Endodermal cell (in vitro differentiated cells): ENCODE data around the gene CIC. TPM values are rescaled to one million over a fixed set of nuclear protein-coding genes. Genes with fewer than 3 reads are reported as not detected.

Source experiments
- DNase-seq: peaks from one replicate; pipeline ENCODE4 v3.0.0-alpha.2; 2017
- H3K27ac ChIP-seq: 2 replicates; pipeline ENCODE4 v1.5.1; 2013; ENCODE audit warnings: mild to moderate bottlenecking, low read depth, low read length, moderate library complexity
- H3K27me3 ChIP-seq: 2 replicates; pipeline ENCODE4 v1.6.1; 2013; ENCODE audit warnings: mild to moderate bottlenecking, low read length, moderate library complexity; ENCODE audit not compliant: insufficient read depth, control insufficient read depth, poor library complexity, severe bottlenecking
- H3K36me3 ChIP-seq: 2 replicates; pipeline ENCODE4 v1.7.0; 2013; ENCODE audit warnings: mild to moderate bottlenecking, low read length, moderate library complexity; ENCODE audit not compliant: control insufficient read depth, insufficient read depth
- H3K4me1 ChIP-seq: one replicate; pipeline ENCODE4 v1.7.0; 2013; ENCODE audit warnings: low read length; ENCODE audit not compliant: control insufficient read depth, insufficient read depth
- H3K4me3 ChIP-seq: 2 replicates; pipeline ENCODE4 v1.5.1; 2013; ENCODE audit warnings: mild to moderate bottlenecking, low read length, moderate library complexity
- H3K9ac ChIP-seq: 2 replicates; pipeline ENCODE4 v1.6.1; 2013; ENCODE audit warnings: mild to moderate bottlenecking, low read length, moderate library complexity; ENCODE audit not compliant: poor library complexity, severe bottlenecking; ENCODE audit errors: extremely low read depth
- H3K9me3 ChIP-seq: 2 replicates; pipeline ENCODE4 v1.6.1; 2013; ENCODE audit warnings: mild to moderate bottlenecking, low read length, moderate library complexity; ENCODE audit not compliant: control insufficient read depth
- H3K27ac Mint-ChIP-seq: 2 replicates; pipeline ENCODE4 v1.8.0; 2020; ENCODE audit warnings: mixed read lengths
- H3K27me3 Mint-ChIP-seq: 2 replicates; pipeline ENCODE4 v1.8.0; 2021; ENCODE audit warnings: mild to moderate bottlenecking, mixed read lengths; ENCODE audit not compliant: insufficient read depth
- H3K36me3 Mint-ChIP-seq: 2 replicates; pipeline ENCODE4 v1.8.0; 2020; ENCODE audit warnings: low read depth, mixed read lengths
- H3K4me1 Mint-ChIP-seq: 2 replicates; pipeline ENCODE4 v1.8.0; 2020; ENCODE audit warnings: mixed read lengths
- H3K4me3 Mint-ChIP-seq: 2 replicates; pipeline ENCODE4 v1.8.0; 2020; ENCODE audit warnings: mild to moderate bottlenecking, moderate library complexity, mixed read lengths
- H3K9me3 Mint-ChIP-seq: 2 replicates; pipeline ENCODE4 v1.8.0; 2020; ENCODE audit warnings: mild to moderate bottlenecking, mixed read lengths
- WGBS, 2 experiments: methylation state at CpG; one replicate each; pipeline versions ENCODE4 v1.1.5 to v1.1.7; 2013; ENCODE audit warnings: missing lambda C conversion rate in 2 of 2, mixed read lengths in 1 of 2; ENCODE audit not compliant: insufficient coverage in 1 of 2, insufficient read length in 1 of 2; 5-methylcytosine and 5-hydroxymethylcytosine counted together
- total RNA-seq, 2 donors: library from RNA; stranded (reverse); fragmentation: NEBNext Ultra II Directional in 1 of 2; extraction: Animal tissue kit (Norgen Biotek cat#: 25700) in 1 of 2; gene quantifications; 2 replicates in 1 of 2; 3 replicates in 1 of 2; pipeline ENCODE4 v1.2.1, GENCODE V29; 2021
- TF ChIP-seq, protein P1 (sequence below): fragments of 200-600 bp; sonication (generic); conservative IDR thresholded peaks from 2 replicates; pipeline ENCODE4 v1.5.0; 2021; ENCODE audit warnings: antibody characterized with exemption, mild to moderate bottlenecking

The CIC gene
- total RNA-seq, 2 donors from 2014 or later, result 48.6 to 57.6 TPM

DNA sequence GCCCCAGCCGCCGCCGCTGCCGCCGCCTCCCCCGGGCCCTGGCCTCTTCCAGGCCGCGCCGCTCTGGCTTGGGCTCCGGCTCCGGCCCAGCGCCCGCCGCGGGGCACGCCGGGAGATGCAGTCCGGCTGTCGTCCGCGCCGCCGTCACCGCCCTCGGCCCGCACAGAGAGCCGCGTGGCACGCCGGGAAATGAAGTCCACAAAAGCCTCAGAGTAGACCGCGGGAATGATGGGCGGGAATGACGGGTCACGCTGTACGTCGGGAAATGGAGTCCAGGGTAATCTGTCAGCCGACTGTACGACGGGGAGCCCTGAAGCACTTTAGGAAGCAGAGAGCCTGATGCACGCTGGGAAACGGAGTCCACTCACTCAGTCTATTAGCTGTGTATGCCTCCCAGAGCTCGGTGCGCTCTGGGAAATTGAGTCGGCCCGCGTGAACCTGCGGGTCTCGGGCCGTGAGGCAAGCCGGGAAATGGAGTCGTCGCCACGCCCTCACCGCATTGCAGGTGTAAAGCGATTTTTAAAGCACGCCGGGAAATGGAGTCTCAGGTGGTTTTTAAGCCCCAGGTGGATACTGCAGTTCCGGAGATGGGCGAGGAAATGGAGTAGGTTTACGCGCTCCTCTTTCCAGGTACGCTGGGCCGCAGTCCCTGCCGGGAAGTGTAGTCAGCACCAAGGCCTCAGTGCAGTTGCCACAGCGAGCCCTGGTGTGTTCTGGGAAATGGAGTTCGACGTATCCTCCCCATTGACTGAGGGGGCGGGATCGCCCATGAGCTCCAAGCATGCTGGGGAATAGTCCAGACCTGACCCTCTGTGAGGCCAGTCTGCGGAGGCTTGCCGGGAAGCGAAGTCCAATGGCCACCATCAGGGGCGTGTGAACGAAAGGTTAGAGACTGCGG is 26.3 kb upstream of the CIC start, which contains the start of gene GSK3A:
GSK3A (minus strand) TSS at position 91 of the 898 bp plus-strand sequence. CDS start 137 bp downstream, outside the sequence.
- peak within 1 kb of the TSS; percentile 98 for H3K27ac Mint-ChIP-seq
- H3K4me1 ChIP-seq, result no peaks in the 10 kb centered on the region
- TF ChIP-seq, protein P1, sequence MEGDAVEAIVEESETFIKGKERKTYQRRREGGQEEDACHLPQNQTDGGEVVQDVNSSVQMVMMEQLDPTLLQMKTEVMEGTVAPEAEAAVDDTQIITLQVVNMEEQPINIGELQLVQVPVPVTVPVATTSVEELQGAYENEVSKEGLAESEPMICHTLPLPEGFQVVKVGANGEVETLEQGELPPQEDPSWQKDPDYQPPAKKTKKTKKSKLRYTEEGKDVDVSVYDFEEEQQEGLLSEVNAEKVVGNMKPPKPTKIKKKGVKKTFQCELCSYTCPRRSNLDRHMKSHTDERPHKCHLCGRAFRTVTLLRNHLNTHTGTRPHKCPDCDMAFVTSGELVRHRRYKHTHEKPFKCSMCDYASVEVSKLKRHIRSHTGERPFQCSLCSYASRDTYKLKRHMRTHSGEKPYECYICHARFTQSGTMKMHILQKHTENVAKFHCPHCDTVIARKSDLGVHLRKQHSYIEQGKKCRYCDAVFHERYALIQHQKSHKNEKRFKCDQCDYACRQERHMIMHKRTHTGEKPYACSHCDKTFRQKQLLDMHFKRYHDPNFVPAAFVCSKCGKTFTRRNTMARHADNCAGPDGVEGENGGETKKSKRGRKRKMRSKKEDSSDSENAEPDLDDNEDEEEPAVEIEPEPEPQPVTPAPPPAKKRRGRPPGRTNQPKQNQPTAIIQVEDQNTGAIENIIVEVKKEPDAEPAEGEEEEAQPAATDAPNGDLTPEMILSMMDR, result no peak
- DNase-seq, result peak; percentile 99
- H3K4me1 Mint-ChIP-seq, result peaks cover 18% of the 10 kb centered on the region
- peaks cover 18% of the 10 kb centered on the region for H3K36me3 Mint-ChIP-seq
- peak within 1 kb of the TSS; percentile 64 for H3K27ac ChIP-seq
- no peaks in the 10 kb centered on the region for H3K27me3 ChIP-seq
- H3K4me3 Mint-ChIP-seq, result peak within 1 kb of the TSS; percentile 85
- H3K27me3 Mint-ChIP-seq, result no peaks in the 10 kb centered on the region
- H3K4me3 ChIP-seq, result peak within 1 kb of the TSS; percentile 98
- H3K9me3 ChIP-seq, result no peaks in the 10 kb centered on the region
- WGBS, 2 experiments, result 0% methylated on average over 34 to 76 of the region's 76 CpGs
- no peaks in the 10 kb centered on the region for H3K9me3 Mint-ChIP-seq
- H3K36me3 ChIP-seq, result peaks cover 17% of the 10 kb centered on the region
- H3K9ac ChIP-seq, result peak within 1 kb of the TSS; percentile 67

DNA sequence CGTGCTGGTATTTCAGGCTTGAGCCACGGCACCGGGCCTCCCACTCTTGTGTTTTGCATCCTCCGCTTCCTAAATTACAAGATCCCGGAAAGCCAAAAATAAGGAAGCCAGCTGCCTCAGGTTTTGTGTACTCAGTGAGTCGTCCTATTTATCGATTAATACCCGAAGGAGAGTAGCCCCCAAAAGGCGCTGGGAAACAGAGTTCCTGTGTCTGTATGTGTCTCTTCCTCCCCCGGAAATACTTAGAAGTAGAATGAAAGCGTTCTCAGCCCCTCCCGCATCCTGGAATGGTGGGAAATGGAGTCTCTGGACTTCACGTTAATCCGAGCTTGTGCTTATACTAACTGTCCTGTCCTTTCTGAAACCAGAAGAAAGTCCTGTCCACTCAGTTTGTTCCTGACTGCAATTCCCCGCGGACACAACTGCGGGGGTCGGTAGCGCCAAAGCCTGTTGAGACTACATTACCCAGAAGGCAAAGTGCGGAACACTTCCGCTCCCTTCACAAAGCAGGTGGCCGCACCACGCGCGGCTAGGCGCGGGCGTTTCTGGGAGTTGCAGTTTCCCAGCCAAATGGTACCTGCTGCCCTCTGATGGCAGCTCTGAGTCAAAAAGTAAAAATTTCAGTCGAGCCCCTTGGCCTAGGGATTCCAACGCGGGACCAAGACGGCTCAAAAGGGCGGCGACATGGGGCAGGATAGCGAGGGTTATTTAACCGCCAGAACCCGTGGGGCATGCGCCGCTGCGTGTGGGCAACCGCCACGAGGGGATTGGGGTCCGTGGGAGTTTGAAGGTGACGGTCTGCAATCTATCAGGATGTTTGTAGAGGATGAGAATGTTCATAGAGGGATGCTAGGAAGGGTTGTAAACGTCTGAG is 24.5 kb upstream of the CIC start:
- Histone ChIP-seq H3K4me1 (no peaks in the 10 kb centered on the region), H3K9me3 (no peaks in the 10 kb centered on the region), H3K27ac (no peak overlapping the region), H3K27me3 (no peaks in the 10 kb centered on the region), H3K9ac (no peak overlapping the region), H3K4me3 (peak overlapping the region; percentile 87), H3K36me3 (peaks cover 13% of the 10 kb centered on the region)
- H3K36me3 Mint-ChIP-seq, result peaks cover 13% of the 10 kb centered on the region
- peak; percentile 98 for DNase-seq
- no peaks in the 10 kb centered on the region for H3K9me3 Mint-ChIP-seq
- TF ChIP-seq, protein P1, result peak; percentile 77
- peaks cover 18% of the 10 kb centered on the region for H3K4me1 Mint-ChIP-seq
- WGBS, 2 experiments, result 17 to 20% methylated on average over 35 to 45 of the region's 45 CpGs
- peak overlapping the region; percentile 85 for H3K4me3 Mint-ChIP-seq
- H3K27me3 Mint-ChIP-seq, result no peaks in the 10 kb centered on the region
- peak overlapping the region; percentile 98 for H3K27ac Mint-ChIP-seq

DNA sequence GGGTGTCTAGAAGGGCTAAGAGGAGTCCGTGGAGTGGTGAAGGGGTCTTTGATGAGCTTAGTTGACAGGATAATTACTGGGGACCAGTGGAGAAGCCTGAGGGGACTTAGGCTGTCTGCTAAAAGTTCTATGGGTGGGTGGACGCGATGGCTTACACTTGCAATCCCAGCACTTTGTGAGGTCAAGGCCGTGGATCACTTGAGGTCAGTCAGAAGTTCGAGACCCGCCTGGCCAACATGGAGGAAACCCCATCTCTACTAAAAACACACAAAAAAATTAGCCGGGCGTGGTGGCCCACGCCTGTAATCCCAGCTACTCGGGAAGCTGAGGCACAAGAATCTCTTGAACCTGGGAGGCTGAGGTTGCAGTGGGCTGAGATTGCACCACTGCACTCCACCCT is 23.8 kb upstream of the CIC start:
- peak overlapping the region; percentile 85 for H3K4me3 Mint-ChIP-seq
- Histone ChIP-seq H3K4me1 (no peaks in the 10 kb centered on the region), H3K36me3 (peaks cover 12% of the 10 kb centered on the region), H3K27me3 (no peaks in the 10 kb centered on the region), H3K9me3 (no peaks in the 10 kb centered on the region), H3K27ac (no peak overlapping the region), H3K4me3 (no peak overlapping the region), H3K9ac (no peak overlapping the region)
- no peaks in the 10 kb centered on the region for H3K27me3 Mint-ChIP-seq
- no peaks in the 10 kb centered on the region for H3K9me3 Mint-ChIP-seq
- TF ChIP-seq, protein P1, result no peak
- WGBS, 2 experiments, result 93 to 95% methylated on average over 9 to 10 of the region's 10 CpGs
- H3K27ac Mint-ChIP-seq, result peak overlapping the region; percentile 84
- no peak for DNase-seq
- H3K36me3 Mint-ChIP-seq, result peaks cover 13% of the 10 kb centered on the region
- H3K4me1 Mint-ChIP-seq, result peaks cover 17% of the 10 kb centered on the region
